HG03442 (cell line): ENCODE results near the gene ETHE1.

ENCODE experiments used
- ATAC-seq: cut with Tn5 transposase; IDR thresholded peaks from one replicate; pipeline ENCODE4 v1.9.1; 2021; ENCODE audit warnings: mild to moderate bottlenecking, moderate library complexity; ENCODE audit not compliant: unreplicated experiment

ETHE1 gene

DNA sequence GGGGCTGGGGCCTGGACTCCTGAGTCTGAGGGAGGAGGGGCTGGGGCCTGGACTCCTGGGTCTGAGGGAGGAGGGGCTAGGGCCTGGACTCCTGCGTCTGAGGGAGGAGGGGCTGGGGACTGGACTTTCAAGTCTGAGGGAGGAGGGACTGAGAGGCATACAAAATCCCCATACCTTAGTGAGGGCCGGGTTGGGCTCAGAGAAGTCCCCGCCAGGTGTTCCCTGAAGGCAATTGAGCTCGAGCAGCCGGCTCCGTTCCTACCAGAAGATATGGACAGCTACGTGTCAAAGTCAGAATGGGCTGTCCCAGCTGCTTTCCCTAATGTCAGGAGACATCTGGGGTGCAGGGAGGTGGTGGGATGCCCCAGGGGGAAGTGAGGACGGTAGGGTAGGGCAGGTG is 31.9 kb downstream of the ETHE1 start:
- ATAC-seq, result no peak

DNA sequence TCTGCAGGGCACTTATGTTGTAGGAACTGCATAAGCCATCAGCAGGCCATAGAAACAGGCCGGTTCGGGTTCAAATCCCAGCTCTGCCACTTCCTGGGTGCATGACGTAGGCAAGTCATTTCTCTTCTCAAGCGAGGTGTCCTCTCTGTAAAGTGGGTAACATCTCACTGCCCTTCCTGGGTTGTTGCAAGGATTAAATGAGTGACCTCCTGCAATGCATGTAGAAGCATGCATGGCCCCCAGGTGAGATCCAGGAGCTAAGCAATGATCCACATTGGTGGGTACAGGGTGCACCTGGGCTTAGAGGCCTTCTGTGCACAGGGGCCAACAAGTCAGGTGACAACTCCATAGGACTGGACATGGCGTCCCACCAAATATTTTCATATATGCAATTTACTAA is 36.2 kb downstream of the ETHE1 start:
- no peak for ATAC-seq

DNA sequence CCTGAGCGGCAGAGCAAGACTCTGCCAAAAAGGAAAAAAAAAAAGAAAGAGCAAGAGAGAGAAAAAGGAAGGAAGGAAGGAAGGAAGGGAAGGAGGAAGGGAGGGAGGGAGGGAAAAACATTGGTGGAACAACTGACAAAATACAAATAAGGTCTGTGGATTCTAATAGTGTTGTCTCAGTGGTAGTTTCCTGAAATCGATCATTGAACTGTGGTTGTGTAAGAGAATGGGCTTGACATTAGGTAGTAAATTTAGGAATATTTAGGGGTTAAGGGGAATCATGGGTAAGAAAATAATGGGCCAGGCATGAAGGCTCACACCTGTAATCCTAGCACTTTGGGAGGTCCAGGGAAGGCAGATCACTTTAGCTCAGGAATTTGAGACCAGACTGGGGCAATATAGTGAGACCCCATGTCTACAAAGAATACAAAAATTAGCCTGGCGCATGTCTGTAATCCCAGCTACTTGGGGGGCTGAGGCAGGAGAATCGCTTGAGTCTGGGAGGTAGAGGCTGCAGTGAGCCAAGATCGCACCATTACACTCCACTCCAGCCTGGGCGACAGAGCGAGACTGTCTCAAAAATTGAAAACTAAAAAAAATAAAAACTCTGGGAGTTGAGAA is 36.9 kb downstream of the ETHE1 start:
- no peak for ATAC-seq

DNA sequence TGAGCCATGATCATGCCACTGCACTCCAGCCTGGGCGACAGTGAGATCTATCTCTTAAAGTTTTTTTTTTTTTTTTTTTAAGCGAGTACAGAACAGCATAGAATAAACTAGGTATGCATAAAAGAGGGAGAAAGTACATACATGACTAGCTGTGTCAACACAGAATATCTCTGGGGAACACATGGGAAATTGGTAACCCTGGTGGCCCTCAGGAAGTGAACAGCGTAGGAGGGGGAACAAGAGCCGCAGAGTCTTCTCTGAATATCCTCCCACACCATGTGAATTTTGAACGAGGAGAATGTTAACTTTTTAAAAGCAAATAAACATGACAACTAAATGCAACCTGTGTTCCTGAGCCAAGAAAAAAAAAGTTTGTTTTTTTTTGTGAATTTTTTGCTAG is 37.7 kb downstream of the ETHE1 start:
- ATAC-seq, result peak; percentile 47

DNA sequence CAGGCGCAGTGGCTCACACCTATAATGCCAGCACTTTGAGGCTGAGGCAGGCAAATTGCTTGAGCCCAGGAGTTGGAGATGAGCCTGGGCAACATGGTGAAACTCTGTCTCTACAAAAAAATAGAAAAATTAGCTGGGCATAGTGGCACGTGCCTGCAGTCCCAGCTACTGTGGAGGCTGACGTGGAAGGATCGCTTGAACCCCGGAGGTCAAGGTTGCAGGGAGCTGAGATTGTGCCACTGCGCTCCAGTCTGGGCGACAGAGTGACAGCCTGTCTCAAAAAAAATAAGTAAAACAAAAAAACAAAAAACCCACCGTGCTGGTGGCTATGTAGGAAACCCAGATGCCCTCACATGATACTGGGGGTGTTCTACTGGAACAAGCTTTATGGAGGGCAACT is 38.8 kb downstream of the ETHE1 start:
- no peak for ATAC-seq

DNA sequence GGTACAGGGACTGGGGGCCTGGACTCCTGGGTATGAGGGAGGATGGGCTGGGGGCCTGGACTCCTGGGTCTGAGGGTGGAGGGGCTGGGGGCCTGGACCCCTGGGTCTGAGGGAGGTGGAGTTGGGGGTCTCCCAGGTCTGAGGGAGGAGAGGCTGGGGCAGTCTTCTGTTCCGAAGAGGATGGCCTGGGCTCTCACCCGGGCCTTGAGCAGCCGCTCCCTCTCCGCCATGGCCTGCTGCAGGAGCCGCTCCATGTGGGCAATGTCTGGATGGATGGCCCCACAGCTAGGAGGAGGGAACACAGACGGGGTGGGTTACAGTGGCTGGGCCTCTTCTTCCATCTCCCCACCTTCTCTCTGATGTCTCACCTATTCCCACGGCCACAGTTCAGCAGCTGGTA is 40.6 kb downstream of the ETHE1 start:
- ATAC-seq, result no peak

DNA sequence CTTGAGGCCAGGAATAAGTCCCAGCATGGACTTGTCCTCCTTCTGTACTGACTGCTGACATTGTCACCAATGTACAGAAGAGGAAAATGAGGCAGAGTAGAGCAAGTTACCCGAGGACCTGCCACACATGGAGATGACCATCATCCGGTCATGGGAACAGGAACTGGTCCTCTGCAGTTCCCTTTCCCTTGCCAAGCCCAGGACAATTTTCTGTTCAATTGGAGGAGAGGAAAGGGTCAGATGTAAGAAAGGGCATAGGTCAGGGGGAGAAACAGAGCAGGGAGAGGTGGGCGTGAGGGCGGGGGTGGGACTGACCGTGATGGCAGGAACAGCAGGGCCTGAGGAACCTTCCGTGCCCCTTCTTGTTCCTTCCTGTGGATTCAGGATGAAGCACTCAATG is 41.0 kb downstream of the ETHE1 start:
- ATAC-seq, result no peak

DNA sequence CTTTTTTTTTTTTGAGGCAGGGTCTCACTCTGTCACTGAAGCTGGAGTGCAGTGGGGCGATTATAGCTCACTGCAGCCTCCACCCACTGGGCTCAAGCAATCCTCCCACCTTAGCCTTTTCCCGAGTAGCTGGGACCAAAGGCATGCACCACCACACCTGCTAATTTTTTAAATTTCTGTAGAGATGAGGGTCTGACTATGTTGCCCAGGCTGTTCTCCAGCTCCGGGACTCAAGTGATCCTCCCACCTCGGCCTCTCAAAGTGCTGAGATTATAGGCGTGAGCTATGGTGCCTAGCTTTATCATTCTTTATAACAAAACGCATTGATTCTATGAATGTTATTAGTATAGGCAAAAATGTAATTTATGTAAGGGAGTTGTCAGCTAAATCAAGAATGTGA is 43.7 kb downstream of the ETHE1 start:
- ATAC-seq, result no peak

DNA sequence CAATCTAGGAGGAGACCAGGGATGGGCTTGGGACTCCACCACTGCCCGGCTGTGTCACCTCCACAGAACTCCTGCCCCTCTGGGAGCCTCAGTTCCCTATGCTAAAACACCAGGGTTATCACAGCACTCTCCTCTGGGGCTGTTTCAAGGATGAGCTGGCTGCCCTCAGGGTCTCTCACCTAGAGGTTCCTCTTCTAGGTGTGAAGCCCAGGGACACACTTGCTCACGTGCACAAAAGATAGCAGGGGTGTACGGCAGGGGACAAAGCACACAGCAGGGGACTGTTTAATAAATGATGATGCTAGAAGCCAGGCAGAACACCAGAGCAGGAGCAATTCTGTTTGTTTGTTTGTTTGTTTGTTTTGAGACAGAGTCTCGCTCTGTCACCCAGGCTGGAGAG is 44.8 kb downstream of the ETHE1 start:
- no peak for ATAC-seq

DNA sequence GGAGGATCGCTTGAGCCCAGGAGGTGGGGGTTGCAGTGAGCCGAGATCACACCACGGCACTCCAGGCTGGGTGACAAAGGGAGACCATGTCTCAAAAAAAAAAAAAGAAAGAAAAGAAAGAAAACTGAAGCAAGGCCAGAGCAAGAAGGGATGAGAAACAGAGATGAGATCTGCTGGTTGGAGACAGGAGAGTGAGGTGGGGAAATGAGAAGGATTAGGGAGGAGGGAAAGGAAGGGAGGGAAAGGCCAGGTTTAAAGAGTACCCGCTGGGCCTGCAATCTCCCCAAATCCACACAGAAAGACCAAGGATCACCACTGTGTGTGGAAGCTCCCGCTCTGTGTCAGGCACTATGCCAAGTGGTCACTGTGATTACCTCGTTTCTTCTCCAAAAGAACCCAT is 45.3 kb downstream of the ETHE1 start:
- no peak for ATAC-seq

DNA sequence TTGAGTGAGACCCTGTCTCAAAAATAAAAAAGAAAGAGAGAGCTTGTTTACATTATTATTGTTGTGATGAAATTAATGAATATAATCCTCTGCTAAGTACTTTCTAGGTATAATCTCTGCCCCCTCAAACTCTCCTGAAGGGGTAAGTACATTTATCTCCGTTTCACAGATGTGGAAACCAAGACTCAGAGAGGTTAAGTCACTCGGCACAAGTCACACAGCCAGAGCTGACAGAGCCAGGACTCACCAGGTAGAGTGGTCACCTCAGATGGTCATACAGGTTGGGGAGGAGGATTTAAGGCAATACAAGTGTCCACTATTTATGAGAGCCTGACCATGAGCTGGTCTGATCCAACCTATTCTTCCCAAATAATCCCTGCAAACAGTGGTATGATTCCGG is 46.4 kb downstream of the ETHE1 start:
- no peak for ATAC-seq

DNA sequence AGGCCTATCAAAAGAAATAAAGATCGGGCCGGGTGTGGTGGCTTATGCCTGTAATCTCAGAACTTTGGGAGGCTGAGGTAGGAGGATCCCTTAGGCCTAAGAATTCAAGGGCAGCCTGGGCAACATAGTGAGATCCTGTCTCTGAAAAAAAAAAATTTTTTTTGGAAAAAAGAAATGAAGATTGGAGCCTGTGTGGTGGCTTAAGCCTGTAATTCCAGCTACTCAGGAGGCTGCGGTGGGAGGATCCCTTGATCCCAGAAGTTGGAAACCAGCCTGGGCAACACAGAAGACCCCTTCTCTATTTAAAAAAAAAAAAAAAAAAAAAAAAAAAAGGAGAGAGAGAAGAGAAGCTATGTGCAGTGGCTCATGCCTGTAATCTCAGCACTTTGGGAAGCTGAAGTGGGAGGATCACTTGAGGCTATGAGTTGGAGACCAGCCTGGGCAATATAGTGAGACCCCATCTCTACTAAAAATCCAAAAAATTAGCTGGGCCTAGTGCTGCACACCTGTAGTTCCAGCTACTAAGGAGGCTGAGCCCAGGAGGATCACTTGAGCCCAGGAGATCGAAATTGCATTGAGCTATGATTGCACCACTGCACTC is 46.9 kb downstream of the ETHE1 start:
- no peak for ATAC-seq

DNA sequence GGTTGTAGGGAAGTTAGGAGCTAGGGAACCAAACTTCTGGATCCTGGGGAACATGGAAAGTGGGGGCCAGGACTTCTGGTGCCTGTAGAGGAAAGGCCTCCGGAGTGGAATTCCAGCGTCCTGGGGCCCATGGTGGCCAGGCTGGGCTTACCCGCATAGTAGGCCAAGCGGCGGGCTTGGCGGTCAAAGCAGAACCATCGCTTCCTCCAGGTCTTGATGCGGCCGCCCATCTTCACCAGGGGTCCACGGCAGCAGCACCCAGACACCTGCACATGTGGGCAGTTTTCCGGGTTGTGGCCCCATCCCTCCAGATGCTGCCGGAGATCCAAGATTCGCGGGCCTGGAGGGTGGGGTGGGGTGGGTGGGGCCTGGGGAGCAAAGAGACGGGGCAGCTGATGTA is 47.8 kb downstream of the ETHE1 start:
- ATAC-seq, result no peak

DNA sequence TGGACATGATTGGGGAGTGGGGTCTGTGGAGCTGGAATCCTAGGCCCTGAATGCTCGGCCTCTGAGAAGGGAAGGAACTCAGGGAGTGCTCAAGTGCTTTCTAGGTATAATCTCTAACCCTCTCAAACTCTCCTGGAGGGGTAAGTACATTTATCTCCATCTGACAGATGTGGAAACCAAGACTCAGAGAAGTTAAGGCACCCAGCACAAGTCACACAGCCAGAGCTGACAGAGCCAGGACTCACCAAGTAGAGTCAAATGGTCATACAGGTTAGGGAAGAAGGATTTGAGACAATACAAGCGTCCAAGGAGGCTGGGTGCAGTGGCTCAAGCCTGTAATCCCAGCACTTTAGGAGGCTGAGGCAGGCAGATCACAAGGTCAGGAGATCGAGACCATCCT is 48.7 kb downstream of the ETHE1 start:
- ATAC-seq, result no peak

DNA sequence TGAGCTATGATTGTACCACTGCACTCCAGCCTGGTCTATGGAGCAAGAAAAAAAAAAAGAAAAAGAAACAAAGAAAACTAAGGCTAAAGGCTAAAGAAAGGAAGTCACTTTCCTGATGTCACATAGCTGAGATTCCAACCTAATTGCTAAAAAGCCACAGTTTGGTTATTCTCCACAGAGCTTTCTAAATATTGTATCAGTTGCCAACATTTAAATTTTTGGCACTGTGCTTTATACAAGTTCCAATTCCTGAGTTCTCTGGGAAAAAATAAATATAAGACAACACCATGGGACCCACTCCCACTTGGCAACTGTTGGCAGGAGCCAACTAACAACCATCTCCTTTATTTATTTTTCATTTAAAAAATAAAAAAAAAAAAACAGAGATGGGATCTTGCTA is 50.4 kb downstream of the ETHE1 start:
- ATAC-seq, result no peak

DNA sequence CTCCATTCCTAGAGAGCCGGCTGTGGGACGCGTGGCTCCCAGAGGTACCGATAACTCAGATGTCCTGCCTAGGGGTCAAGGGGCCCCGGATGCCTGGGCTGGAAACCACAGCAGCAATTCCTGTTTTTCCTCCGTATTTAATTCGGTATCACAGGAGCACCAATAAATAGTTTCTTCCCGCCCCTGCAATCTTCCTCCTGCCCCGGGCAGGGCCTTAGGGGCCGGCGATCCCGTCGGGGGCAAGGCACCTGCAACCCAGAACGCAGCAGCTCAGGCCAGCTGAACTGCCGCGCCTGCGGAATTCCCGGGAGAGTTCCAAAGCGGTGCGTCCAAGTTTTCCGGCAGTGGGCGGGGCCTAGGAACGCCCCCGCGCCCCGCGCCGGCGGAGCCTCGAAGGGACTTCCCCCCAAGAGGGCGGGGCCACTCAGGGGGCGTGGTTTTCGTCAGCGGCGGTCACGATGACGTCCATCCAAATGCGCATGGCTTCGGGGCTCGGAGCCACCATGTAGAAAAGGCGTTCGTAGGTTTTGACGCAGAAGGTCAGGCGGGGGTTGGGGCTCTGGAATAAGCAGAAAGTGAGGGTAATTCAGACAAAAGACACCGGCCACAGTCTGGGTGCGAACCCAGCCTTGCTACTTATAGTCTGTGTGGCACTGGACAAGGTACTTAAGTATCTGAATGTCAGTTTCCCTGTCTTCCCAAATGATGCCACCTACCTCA is 51.9 kb downstream of the ETHE1 start:
- peak; percentile 47 for ATAC-seq

DNA sequence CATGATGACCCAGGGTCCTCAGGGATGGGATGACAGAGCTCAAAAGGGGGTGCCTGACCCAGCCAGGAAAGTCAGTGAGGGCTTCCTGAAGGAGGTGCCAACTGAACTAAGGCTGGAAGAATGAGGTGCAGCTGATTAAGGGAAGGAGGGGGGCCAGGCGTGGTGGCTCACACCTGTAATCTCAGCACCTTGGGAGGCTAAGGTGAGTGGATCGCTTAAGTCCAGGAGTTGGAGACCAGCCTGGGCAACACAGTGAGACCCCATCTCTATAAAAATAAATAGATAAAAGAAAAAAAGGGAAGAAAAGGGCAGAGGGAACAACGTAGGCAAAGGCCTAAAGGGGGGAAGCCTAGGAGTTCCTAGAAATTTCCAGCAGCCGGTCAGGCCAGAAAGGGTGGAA is 52.5 kb downstream of the ETHE1 start:
- ATAC-seq, result no peak

DNA sequence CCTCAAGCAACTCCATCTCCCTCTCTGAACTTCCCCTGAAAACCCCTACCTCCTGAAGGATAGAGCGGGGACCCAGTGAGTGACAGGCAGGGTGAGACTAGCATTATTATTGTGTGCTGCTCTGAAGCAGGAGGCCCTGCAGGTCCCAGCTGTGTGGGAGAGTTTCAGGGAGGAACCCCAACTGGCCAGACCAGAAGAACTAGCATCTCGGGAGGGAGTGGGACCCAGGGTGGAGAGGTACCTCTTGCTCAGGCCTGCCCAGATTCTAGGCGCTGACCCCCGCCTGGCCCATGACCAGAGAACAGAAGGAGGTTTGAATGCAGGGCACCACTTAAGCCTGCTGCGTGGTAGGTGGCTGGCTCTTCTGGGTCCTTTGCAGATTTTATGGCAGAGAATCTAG is 55.9 kb downstream of the ETHE1 start:
- ATAC-seq, result no peak

DNA sequence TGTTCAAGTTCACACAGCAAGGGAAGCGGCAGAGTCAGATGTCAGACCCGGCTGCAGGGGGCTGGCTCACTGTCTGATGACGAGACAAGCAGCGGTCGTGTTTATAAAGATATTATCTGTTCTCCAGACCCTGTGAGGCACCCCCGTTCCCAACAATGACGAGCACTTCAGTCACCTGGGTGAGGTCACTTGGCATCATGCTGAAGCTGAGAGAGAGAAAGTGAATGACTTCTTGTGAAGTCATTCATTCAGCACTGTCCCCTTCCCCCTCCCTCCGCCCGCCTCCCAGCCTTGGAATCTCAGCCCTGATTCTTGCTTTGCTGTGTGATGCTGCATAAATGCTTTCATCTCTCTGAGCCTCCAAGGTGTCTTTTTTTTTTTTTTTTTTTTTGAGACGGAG is 56.7 kb downstream of the ETHE1 start:
- ATAC-seq, result no peak

DNA sequence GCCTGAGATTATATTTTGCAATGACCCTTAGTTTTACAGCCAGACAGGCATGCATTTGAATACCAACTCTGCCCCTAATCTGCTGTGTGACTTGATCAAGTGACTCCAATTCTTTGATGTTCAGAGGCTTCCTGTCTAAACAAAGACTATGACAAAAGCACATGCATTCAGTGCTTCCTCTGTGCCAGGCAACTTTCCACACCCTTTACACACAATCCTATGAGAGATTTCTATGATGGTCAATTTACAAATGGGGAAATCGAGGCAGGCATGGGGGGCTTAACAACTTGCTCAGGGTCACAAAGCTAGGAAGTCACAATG is 57.9 kb downstream of the ETHE1 start:
- ATAC-seq, result no peak

DNA sequence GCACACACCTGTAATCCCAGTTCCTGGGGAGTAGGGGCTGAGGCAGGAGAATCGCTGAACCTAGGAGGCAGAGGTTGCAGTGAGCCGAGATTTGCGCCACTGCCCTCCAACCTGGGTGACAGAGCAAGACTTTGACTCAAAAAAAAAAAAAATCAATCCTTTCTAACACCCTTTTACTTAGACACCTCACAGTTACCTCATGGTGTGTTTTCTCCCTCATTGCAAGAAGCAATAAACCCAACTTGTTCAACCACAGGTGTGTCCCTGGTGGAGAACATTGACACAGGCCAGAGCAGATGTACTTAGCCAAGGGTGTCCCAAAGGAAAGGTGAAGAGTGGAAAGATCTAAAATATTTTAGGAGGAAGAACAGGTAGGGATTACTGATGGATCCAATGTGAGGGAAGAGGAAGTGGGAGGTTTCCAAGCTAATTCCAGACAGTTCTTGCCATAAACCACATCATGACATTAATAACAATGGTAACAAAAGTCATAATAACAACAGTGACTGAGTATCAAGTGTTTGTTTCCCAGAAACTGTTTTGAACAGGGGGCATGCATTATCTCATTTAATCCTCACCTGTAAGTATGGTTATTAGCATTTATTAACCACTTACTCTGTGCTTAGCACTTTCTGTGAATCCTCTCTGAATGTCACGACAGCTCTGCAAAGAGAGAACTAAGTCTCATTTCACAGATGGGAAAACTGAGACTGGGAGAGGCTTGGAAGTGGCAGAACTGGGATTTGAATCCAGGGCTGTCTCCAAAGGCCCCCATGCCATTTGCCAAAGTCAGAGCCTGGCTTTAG is 58.4 kb downstream of the ETHE1 start:
- ATAC-seq, result no peak

DNA sequence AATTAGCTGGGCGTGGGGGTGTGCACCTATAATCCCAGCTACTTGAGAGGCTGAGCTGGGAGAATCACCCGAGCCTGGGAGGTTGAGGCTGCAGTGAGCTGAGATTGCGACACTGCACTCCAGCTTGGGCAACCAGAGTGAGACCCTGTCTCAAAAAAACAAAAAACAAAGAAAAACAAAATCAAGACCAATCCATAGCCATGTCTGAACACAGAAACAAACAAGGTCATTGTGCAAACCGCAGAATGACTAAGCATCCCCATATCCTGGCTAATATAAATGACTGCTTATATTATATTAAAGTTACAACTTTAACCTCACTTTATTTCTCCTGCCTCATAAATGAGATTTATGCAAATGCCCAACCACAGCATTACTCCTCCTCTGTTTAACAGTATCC is 59.3 kb downstream of the ETHE1 start:
- no peak for ATAC-seq
